ENCODE results near the gene PTPRG. TPM values are rescaled to one million over a fixed set of nuclear protein-coding genes. Genes with fewer than 3 reads are reported as not detected.

The PTPRG gene
- total RNA-seq, 1 experiment from 2014 or later = 0.73 TPM

DNA sequence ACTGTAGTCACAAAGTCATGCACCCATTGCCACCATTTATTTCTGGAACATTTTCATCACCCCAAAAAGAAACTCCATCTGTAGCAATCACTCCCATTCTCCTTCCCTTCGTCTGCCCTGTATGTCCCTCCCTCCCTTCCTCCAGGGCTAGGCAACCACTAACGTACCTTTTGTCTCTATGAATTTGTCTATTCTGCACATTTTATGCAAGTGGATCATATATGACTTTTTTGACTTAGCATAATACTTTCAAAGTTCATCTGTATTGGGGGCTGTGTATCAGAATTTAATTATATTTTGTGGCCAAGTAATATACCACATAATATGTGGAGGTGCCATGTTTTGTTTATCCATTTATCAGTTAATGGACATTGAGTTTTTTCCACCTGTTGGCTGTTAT is 610.4 kb downstream of the PTPRG start:
- intact Hi-C loops (cut with micrococcal nuclease) = no loop called here
- no peak overlapping the region for H2AFZ ChIP-seq (ENCODE audit: low read length)
- H3K4me1 ChIP-seq (ENCODE audit: insufficient read depth, low read length) = no peaks in the 10 kb centered on the region
- no TSS peak for BruUV-seq (replicated peaks)
- H3K9ac ChIP-seq (ENCODE audit: low read length) = no peak overlapping the region
- ChIA-PET POLR2A (ENCODE audit: unreplicated experiment) (no interaction called here), CTCF (no interaction called here)
- no peaks in the 10 kb centered on the region for H3K79me2 ChIP-seq (ENCODE audit: low read length)
- H3K4me2 ChIP-seq (ENCODE audit: low read length) = no peak overlapping the region
- H3K27ac ChIP-seq (ENCODE audit: low read length) = no peak overlapping the region
- no peak overlapping the region for H3K4me3 ChIP-seq (ENCODE audit: low read length)
- ATAC-seq (no peak), DNase-seq (no peak)
- TF ChIP-seq, protein P1, sequence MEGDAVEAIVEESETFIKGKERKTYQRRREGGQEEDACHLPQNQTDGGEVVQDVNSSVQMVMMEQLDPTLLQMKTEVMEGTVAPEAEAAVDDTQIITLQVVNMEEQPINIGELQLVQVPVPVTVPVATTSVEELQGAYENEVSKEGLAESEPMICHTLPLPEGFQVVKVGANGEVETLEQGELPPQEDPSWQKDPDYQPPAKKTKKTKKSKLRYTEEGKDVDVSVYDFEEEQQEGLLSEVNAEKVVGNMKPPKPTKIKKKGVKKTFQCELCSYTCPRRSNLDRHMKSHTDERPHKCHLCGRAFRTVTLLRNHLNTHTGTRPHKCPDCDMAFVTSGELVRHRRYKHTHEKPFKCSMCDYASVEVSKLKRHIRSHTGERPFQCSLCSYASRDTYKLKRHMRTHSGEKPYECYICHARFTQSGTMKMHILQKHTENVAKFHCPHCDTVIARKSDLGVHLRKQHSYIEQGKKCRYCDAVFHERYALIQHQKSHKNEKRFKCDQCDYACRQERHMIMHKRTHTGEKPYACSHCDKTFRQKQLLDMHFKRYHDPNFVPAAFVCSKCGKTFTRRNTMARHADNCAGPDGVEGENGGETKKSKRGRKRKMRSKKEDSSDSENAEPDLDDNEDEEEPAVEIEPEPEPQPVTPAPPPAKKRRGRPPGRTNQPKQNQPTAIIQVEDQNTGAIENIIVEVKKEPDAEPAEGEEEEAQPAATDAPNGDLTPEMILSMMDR (conservative IDR thresholded peaks at IDR 0.05; ENCODE audit: low read depth, low read length) = no peak
- TF ChIP-seq EZH2phosphoT487 (IDR thresholded peaks at IDR 0.05; ENCODE audit: borderline replicate concordance, low read length) = no peak
- no peak for TF ChIP-seq EZH2 (IDR thresholded peaks at IDR 0.05; ENCODE audit: low read length, unreplicated experiment)
- H3F3A ChIP-seq (ENCODE audit: low read length, unreplicated experiment) = no peaks in the 10 kb centered on the region
- H3K9me3 ChIP-seq (ENCODE audit: low read length) = no peaks in the 10 kb centered on the region
- no peaks in the 10 kb centered on the region for H3K36me3 ChIP-seq (ENCODE audit: low read depth, low read length)
- no peaks in the 10 kb centered on the region for H3K9me2 ChIP-seq (replicated peaks; ENCODE audit: low read length)
- no peaks in the 10 kb centered on the region for H4K20me1 ChIP-seq (ENCODE audit: low read length)
- no peaks in the 10 kb centered on the region for H3K27me3 ChIP-seq (ENCODE audit: low read length)

- no peaks in the 10 kb centered on the region for H4K20me1 ChIP-seq (ENCODE audit: low read length)
- ATAC-seq (no peak), DNase-seq (no peak)
- no peak overlapping the region for H3K4me2 ChIP-seq (ENCODE audit: low read length)
- BruUV-seq (replicated peaks) = no TSS peak
- H3K79me2 ChIP-seq (ENCODE audit: low read length) = no peaks in the 10 kb centered on the region
- no peaks in the 10 kb centered on the region for H3K9me3 ChIP-seq (ENCODE audit: low read length)
- H2AFZ ChIP-seq (ENCODE audit: low read length) = no peak overlapping the region
- H3K9ac ChIP-seq (ENCODE audit: low read length) = no peak overlapping the region
- H3F3A ChIP-seq (ENCODE audit: low read length, unreplicated experiment) = no peaks in the 10 kb centered on the region
- intact Hi-C loops (cut with micrococcal nuclease) = no loop called here
- TF ChIP-seq EZH2phosphoT487 (IDR thresholded peaks at IDR 0.05; ENCODE audit: borderline replicate concordance, low read length) (no peak), EZH2 (IDR thresholded peaks at IDR 0.05; ENCODE audit: low read length, unreplicated experiment) (no peak)
- TF ChIP-seq, protein P1 (conservative IDR thresholded peaks at IDR 0.05; ENCODE audit: low read depth, low read length) = no peak
- no peaks in the 10 kb centered on the region for H3K36me3 ChIP-seq (ENCODE audit: low read depth, low read length)
- no peak overlapping the region for H3K4me3 ChIP-seq (ENCODE audit: low read length)
- no peaks in the 10 kb centered on the region for H3K9me2 ChIP-seq (replicated peaks; ENCODE audit: low read length)
- H3K27me3 ChIP-seq (ENCODE audit: low read length) = no peaks in the 10 kb centered on the region
- no peak overlapping the region for H3K27ac ChIP-seq (ENCODE audit: low read length)
- POLR2A ChIA-PET (ENCODE audit: unreplicated experiment) = no interaction called here
- no peaks in the 10 kb centered on the region for H3K4me1 ChIP-seq (ENCODE audit: insufficient read depth, low read length)
- CTCF ChIA-PET = no interaction called here
These were observed 610.8 kb downstream of the PTPRG start for GRCh38 chr3:62172199-62172598.

DNA sequence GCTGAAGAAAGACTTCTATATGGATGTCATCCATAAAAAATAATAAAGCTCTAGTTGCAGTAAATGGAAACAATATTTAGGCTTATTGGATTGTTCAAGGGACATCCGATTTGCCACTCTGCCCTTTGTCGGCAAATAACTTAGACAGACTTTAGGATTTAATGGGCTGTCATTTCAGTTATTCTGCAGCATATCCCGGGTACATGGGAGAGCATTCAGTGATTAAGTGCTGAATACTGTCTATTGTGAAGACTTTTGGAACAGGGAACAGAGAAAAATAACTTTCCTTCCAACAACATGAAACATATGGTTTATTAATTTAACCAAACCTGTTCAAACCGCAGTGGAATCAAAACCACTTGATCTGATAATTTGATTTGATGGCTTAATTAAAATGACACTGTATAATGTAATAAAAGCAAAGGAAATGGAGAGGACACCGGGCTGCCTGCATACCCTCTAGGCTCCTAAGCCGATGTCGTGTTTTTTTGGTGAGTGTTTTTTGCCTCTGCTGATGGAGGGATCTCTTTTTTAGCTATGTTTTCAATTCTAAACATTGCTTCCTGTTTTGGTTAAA is 612.7 kb downstream of the PTPRG start:
- Histone ChIP-seq H2AFZ (ENCODE audit: low read length) (no peak overlapping the region), H3K9me3 (ENCODE audit: low read length) (no peaks in the 10 kb centered on the region), H3K9me2 (replicated peaks; ENCODE audit: low read length) (no peaks in the 10 kb centered on the region), H3K4me1 (ENCODE audit: insufficient read depth, low read length) (no peaks in the 10 kb centered on the region), H3K27ac (ENCODE audit: low read length) (no peak overlapping the region), H3K36me3 (ENCODE audit: low read depth, low read length) (no peaks in the 10 kb centered on the region), H3F3A (ENCODE audit: low read length, unreplicated experiment) (no peaks in the 10 kb centered on the region), H3K4me2 (ENCODE audit: low read length) (no peak overlapping the region), H4K20me1 (ENCODE audit: low read length) (no peaks in the 10 kb centered on the region), H3K9ac (ENCODE audit: low read length) (no peak overlapping the region), H3K79me2 (ENCODE audit: low read length) (no peaks in the 10 kb centered on the region), H3K4me3 (ENCODE audit: low read length) (no peak overlapping the region), H3K27me3 (ENCODE audit: low read length) (no peaks in the 10 kb centered on the region)
- ATAC-seq = no peak
- ChIA-PET CTCF (no interaction called here), POLR2A (ENCODE audit: unreplicated experiment) (interaction anchor here (0.5 kb wide), 1 partner anchor 9 kb away, joined by 4 read pairs; no protein-coding TSS in a partner anchor)
- DNase-seq = no peak
- intact Hi-C loops (cut with micrococcal nuclease) = no loop called here
- no peak for TF ChIP-seq EZH2 (IDR thresholded peaks at IDR 0.05; ENCODE audit: low read length, unreplicated experiment)
- TF ChIP-seq, protein P1 (conservative IDR thresholded peaks at IDR 0.05; ENCODE audit: low read depth, low read length) = no peak
- TF ChIP-seq EZH2phosphoT487 (IDR thresholded peaks at IDR 0.05; ENCODE audit: borderline replicate concordance, low read length) = no peak
- no TSS peak for BruUV-seq (replicated peaks)

Data from PC-3 (cell line).